OCI-LY1 (cell line): ENCODE measurements around the gene IGFBP1.

Experiments
- EZH2 ChIP-seq: fragments of 200-600 bp; sonication (generic), shearing (Covaris generic); IDR thresholded peaks from 2 replicates; pipeline ENCODE4 v1.8.0; 2017; ENCODE audit warnings: borderline replicate concordance, mixed run types, mild to moderate bottlenecking, antibody characterized with exemption, low read length, moderate library complexity, mixed read lengths
- TF ChIP-seq, protein P1 (sequence below): fragments of 200-600 bp; sonication (generic), shearing (Covaris generic); IDR thresholded peaks from 2 replicates; pipeline ENCODE4 v1.5.1; 2017; ENCODE audit warnings: mild to moderate bottlenecking, antibody characterized with exemption, low read length, moderate library complexity, mixed read lengths

DNA sequence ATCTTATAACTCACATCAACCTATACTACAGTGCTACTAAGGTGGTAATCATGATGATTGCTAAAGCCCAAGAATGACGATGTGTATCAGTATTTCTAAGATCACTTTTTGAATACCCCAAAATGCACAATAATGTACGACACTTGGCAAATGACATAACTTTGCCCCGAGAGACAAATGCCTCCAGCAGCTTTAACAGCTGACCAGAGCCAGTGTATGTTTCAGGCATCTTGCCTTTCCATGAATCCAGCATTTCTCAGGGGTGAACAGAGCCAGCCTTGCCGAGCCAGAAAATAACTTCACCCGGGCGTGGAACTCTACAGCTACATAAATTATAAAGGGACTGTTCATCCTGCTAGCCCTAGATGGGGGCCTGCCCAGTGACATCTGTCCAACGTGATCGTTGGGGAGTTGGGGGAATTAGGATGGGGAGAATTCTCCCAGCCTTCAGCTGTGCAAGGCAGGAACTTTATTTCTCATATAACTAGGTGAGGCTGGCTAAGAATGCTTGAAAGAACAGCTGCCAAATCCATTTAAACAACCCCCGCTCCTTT is 31.0 kb downstream of the IGFBP1 start:
- TF ChIP-seq, protein P1, sequence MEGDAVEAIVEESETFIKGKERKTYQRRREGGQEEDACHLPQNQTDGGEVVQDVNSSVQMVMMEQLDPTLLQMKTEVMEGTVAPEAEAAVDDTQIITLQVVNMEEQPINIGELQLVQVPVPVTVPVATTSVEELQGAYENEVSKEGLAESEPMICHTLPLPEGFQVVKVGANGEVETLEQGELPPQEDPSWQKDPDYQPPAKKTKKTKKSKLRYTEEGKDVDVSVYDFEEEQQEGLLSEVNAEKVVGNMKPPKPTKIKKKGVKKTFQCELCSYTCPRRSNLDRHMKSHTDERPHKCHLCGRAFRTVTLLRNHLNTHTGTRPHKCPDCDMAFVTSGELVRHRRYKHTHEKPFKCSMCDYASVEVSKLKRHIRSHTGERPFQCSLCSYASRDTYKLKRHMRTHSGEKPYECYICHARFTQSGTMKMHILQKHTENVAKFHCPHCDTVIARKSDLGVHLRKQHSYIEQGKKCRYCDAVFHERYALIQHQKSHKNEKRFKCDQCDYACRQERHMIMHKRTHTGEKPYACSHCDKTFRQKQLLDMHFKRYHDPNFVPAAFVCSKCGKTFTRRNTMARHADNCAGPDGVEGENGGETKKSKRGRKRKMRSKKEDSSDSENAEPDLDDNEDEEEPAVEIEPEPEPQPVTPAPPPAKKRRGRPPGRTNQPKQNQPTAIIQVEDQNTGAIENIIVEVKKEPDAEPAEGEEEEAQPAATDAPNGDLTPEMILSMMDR = no peak
- no peak for TF ChIP-seq EZH2
